GF-D8 (cell line): ENCODE results near the gene TUBB.
"Not testable (repeated sequence)": the region's sequence is repeated elsewhere in the genome, so short reads cannot be mapped to it uniquely, and the experiment has no call there.

Experiments
- DNase-seq: peaks from one replicate; lab custom pipeline; 2025; lab: John Stamatoyannopoulos, UW

The TUBB gene

GRCh38 chr6:30761791-30762429 is 41.8 kb downstream of the TUBB start:
- no peak for DNase-seq

DNA sequence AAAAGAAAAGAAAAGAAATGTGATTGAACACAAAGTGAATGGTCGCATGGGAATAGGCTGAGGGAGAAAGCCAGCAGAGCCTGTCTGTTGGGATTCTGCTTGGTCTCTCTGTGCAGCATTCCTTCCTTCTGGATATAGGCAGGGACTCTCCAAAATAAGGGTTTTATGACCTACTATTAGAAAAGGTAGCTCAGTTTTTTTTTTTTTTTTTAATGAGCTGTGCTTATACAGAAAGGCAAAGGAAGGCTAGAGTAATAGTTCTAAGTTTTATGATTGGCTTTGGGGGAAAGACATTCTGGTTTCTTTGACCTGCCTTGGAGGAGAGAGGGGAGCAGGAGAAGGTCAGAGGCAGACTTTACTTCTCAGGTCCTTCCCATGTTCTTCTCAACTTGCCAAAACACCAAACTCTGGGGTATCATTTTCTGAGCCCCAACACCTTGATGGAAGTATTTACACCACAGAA is 43.0 kb downstream of the TUBB start:
- no peak for DNase-seq

- DNase-seq, result no peak
Measured at GRCh38 chr6:30763618-30764489, 43.7 kb downstream of the TUBB start.

GRCh38 chr6:30764490-30765043 is 44.4 kb downstream of the TUBB start:
- not testable (repeated sequence) for DNase-seq

DNA sequence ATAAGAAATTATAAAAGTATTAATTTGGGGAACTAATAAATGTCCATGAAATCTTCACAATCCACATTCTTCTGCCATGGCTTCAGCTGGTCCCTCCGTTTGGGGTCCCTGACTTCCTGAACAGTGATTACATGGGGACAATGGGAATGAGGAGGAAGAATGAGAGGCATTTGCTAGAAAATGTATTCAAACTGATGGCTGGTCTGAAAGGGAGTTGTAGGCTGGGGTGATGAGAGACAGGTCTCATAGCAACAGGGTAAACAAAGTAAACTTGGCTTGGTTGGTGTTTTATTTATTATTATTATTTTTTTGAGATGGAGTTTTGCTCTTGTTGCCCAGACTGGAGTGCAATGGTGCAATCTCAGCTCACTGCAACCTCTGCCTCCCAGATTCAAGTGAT is 45.3 kb downstream of the TUBB start:
- DNase-seq, result not testable (repeated sequence)

- DNase-seq, result no peak
Measured at GRCh38 chr6:30766461-30767157, 46.5 kb downstream of the TUBB start.

DNA sequence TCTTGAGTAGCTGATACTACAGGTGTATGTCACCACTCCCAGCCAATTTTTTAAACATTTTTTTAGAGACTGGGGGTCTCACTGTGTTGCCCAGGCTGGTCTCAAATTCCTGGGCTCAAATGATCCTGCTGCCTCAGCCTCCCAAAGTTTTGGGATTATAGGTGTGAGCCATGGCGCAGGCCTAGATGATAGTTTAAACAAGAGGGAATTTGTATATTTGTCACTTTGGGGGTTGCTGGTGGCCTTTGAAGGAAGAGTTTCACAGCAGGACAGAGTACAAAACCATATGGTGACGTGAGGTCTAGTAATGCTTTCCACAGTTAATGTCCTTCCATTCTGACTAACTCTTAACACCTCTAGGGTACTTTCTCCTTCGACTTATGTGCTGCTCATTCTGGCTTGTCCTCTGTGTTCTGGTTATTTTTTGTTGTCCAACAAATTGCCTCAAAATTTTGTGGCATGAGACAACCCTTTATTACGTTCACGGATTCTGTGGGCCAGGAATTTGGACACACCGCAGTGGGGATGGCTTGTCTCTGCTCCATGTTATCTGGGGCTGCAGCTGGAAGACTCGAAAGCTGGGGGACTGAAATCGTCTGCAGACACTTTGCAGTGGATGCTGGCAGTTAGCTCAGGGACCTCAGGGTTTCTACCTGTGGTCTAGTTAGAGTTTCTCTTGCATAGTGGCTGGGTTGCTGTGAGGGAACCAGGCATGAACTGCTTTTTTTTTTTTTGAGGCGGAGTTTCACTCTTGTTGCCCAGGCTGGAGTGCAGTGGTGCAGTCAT is 47.2 kb downstream of the TUBB start:
- DNase-seq, result no peak

DNA sequence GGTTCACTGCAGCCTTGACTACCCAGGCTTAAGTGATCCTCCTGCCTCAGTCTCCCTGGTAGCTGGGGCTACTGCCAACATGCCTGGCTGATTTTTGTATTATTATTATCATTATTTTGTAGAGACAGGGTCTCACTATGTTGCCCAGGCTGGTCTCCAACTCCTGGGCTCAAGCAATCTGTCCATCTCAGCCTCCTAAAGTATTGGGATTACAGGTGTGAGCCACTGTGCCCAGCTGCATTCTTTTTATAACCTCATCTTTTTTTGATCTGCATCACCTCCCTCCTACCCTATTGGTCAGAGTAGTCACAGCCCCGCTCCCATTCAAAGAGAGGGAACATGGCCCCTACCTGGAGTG is 47.8 kb downstream of the TUBB start:
- DNase-seq, result no peak

DNA sequence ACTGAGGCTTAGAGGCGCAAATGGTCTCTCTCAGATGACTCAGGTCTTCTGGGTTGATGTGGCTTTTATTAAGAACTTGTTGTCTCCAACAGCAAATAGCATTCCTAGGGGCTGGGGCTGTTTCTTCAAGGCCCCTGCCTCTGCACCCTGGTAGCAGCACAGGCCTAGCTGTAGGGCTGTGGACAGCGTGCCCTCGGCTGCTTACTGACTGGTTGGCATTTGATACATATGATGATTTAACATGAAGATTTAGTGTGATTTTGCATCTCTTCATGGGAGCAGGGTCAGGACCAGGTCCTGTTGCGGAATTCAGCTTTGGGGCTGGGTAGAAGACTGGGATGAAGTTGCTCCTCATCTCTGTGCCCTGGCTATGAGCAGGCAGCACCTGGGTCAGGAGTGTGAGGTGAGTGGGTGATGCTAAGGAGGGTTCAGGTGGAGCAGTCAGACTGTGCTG is 48.5 kb downstream of the TUBB start:
- no peak for DNase-seq

GRCh38 chr6:30769088-30769852 is 49.1 kb downstream of the TUBB start:
- DNase-seq, result peak; percentile 67

DNA sequence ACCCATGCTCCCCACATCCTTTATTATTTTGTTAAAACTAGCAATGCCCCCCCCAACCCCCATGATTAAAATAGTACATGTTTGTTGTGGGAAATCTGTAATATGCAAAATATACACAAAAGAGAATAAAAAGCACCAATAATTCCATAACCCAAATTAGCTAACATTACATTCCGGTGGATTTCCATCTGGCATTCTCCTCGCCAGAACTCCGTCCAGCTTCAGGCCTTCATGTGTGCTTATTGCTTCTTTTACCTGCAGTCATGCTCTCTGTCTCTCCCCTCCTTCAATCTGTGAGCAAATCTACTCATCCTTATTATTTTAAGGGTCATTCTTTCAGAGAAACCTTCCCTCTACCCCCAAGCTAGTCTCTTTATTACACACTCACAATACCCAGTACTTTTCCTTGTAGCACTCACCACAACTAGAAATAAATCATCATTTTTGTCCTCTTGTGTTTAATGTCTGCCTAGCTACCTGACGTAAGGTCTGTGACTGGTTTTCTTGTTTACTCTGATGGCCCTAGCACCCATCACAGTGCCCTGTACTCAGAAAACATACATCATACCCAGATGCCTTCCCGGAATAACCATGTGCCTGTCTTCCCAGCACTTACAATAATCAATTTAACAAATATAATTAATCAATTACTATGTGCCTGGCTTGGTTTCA is 49.8 kb downstream of the TUBB start:
- no peak for DNase-seq

DNA sequence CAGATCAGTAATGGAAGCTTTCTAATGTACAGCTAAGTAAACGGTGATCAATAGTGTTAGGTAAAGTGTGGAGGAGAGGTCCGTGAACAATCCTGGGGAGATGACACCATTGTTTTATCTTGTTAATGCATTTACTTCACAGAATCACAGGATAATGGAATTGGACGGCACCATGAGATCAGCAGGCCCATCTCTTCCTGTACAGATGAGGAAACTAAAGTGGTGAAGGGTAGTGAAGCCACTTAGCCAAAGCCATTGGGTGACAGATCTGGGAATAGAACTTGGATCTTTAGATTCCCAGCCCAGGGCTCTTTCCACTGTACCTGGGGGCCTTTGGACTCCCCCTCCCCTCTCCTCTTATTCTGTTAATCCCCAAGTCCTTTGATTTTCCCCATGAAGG is 50.4 kb downstream of the TUBB start:
- DNase-seq, result no peak

GRCh38 chr6:30774701-30775100 is 54.5 kb downstream of the TUBB start:
- no peak for DNase-seq
